GM21360 (cell line): ENCODE results near the gene ELP5.

Experiments
- ATAC-seq: cut with Tn5 transposase; IDR thresholded peaks from one replicate; pipeline ENCODE4 v1.9.1; 2021; ENCODE audit warnings: mild to moderate bottlenecking, moderate library complexity; ENCODE audit not compliant: unreplicated experiment

ELP5 gene

GRCh38 chr17:7252176-7253043 is at the start of gene ELP5:
ELP5 (plus strand) TSS chr17:7252215; CDS start chr17:7252551, 336 bp downstream.
- peak; percentile 43 for ATAC-seq

GRCh38 chr17:7203391-7203790 is 48.6 kb upstream of the ELP5 start:
- ATAC-seq: no peak

GRCh38 chr17:7204336-7204735 is 47.7 kb upstream of the ELP5 start:
- ATAC-seq: no peak

GRCh38 chr17:7204828-7205461 is 47.1 kb upstream of the ELP5 start:
- ATAC-seq: peak; percentile 70

GRCh38 chr17:7205561-7205960 is 46.5 kb upstream of the ELP5 start:
- ATAC-seq: no peak

GRCh38 chr17:7207120-7208001 is 44.7 kb upstream of the ELP5 start:
- ATAC-seq: no peak

- no peak for ATAC-seq
Measured at GRCh38 chr17:7208027-7208571, 43.9 kb upstream of the ELP5 start.

- ATAC-seq: no peak
Measured at GRCh38 chr17:7208754-7209460, 43.1 kb upstream of the ELP5 start.

- no peak for ATAC-seq
Measured at GRCh38 chr17:7211491-7212273, 40.3 kb upstream of the ELP5 start.

GRCh38 chr17:7213895-7214299 is 38.1 kb upstream of the ELP5 start:
- no peak for ATAC-seq

GRCh38 chr17:7214300-7215135 is 37.5 kb upstream of the ELP5 start:
- peak; percentile 60 for ATAC-seq

GRCh38 chr17:7215136-7215638 is 36.8 kb upstream of the ELP5 start:
- ATAC-seq: no peak

GRCh38 chr17:7215652-7216180 is 36.3 kb upstream of the ELP5 start:
- ATAC-seq: no peak

- ATAC-seq: no peak
Measured at GRCh38 chr17:7216242-7217112, 35.5 kb upstream of the ELP5 start.

GRCh38 chr17:7217113-7217987 is 34.7 kb upstream of the ELP5 start:
- no peak for ATAC-seq

- no peak for ATAC-seq
Measured at GRCh38 chr17:7218166-7218565, 33.8 kb upstream of the ELP5 start.
